Ectodermal cell (in vitro differentiated cells): Measurements from ENCODE around the gene SLC25A15.

Experiments
- H3K27ac ChIP-seq: 2 replicates; pipeline ENCODE4 v1.7.0; 2013; ENCODE audit warnings: mild to moderate bottlenecking, low read depth, low read length; ENCODE audit not compliant: insufficient read depth, poor library complexity, severe bottlenecking
- H3K27me3 ChIP-seq: 2 replicates; pipeline ENCODE4 v1.7.0; 2013; ENCODE audit warnings: mild to moderate bottlenecking, low read length; ENCODE audit not compliant: insufficient read depth, control insufficient read depth, poor library complexity, severe bottlenecking
- H3K36me3 ChIP-seq: one replicate; pipeline ENCODE4 v1.7.0; 2013; ENCODE audit warnings: low read length; ENCODE audit not compliant: control insufficient read depth, insufficient read depth
- H3K4me1 ChIP-seq: one replicate; pipeline ENCODE4 v1.7.0; 2013; ENCODE audit warnings: low read length; ENCODE audit not compliant: control insufficient read depth, insufficient read depth
- H3K4me3 ChIP-seq: 2 replicates; pipeline ENCODE4 v1.7.0; 2013; ENCODE audit warnings: low read depth, low read length, control low read depth; ENCODE audit not compliant: insufficient read depth
- H3K9me3 ChIP-seq: 2 replicates; pipeline ENCODE4 v1.7.0; 2013; ENCODE audit warnings: mild to moderate bottlenecking, low read length, moderate library complexity; ENCODE audit not compliant: control insufficient read depth
- WGBS, 2 experiments: methylation state at CpG; one replicate each; pipeline ENCODE4 v1.1.7; 2013; ENCODE audit warnings: missing lambda C conversion rate in 2 of 2; 5-methylcytosine and 5-hydroxymethylcytosine counted together

The SLC25A15 gene

DNA sequence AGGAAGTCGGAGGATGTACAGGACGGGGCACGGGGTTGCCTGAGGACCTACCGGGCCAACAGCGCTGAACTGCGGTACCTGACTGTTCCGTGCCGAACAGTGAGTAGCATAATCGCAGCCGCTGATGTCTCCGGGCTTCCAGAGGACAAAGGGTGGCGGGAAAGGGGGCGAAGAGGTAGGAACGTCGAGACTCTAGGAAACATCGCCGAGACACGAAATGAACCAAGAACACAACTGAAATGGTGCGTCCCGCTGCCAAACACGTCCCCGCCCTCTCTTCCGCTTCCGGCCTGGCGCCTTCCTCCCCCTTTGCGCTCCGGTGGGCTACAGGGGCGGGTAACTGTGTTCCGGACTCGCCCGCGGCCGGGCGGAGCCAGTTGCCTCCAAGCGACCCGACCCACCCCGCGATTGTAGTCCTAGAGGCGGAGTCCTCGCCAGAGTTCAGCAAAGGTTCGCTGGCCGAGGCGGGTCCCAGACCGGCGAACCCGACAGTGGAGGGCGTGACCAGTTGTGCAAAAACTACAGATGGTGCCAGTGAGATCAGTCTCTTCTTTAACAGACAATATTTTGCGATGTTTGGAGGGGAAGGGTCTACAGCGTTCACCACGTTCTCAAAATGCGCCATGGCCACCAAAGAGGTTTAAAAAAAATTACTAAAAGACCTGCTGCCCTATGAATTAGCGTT is 18.3 kb upstream of the SLC25A15 start, which contains the start of gene MRPS31:
Gene MRPS31, minus strand, starts transcription at position 257 of the 685 bp plus-strand sequence. Its CDS starts 54 bp downstream, at position 203.
- H3K9me3 ChIP-seq, result no peaks in the 10 kb centered on the region
- peak within 1 kb of the TSS; percentile 90 for H3K4me3 ChIP-seq
- peak within 1 kb of the TSS; percentile 61 for H3K27ac ChIP-seq
- no peaks in the 10 kb centered on the region for H3K27me3 ChIP-seq
- 2% methylated on average over 52 of the region's 52 CpGs for WGBS, 2 experiments
- no peaks in the 10 kb centered on the region for H3K4me1 ChIP-seq
- peaks cover 5% of the 10 kb centered on the region for H3K36me3 ChIP-seq

- Histone ChIP-seq H3K27ac (no peak overlapping the region), H3K9me3 (no peaks in the 10 kb centered on the region), H3K36me3 (no peaks in the 10 kb centered on the region), H3K4me3 (no peak overlapping the region), H3K27me3 (no peaks in the 10 kb centered on the region), H3K4me1 (no peaks in the 10 kb centered on the region)
- 88 to 94% methylated on average over 5 to 6 of the region's 6 CpGs for WGBS, 2 experiments
Observed at GRCh38 chr13:40772765-40773473, 16.5 kb upstream of the SLC25A15 start.

DNA sequence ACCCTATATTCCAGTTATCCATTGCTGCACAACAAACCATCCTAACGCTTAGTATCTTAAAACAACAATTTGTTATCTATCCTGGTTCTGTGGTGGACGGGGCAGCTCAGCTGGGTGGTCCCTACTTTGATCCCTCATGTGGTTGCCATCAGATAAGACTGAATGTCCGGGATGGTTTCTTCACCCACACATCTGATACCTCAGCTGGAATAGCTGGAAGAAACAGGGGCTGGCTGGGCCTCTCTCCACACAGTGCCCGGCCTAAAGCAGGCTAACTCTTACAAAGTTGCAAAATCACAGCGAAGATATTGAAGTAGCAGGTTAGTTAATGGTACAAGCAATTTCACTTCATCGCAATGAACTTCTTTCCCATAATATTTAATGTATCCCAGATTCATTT is 14.7 kb upstream of the SLC25A15 start:
- Histone ChIP-seq H3K27me3 (no peaks in the 10 kb centered on the region), H3K4me1 (no peaks in the 10 kb centered on the region), H3K27ac (no peak overlapping the region), H3K9me3 (no peaks in the 10 kb centered on the region), H3K36me3 (no peaks in the 10 kb centered on the region), H3K4me3 (no peak overlapping the region)
- 87 to 92% methylated on average over 6 of the region's 6 CpGs for WGBS, 2 experiments

GRCh38 chr13:40776232-40776631 is 13.2 kb upstream of the SLC25A15 start:
- WGBS, 2 experiments, result 92% methylated on average over 5 to 6 of the region's 7 CpGs

GRCh38 chr13:40776681-40777165 is 12.7 kb upstream of the SLC25A15 start:
- Histone ChIP-seq H3K9me3 (no peaks in the 10 kb centered on the region), H3K36me3 (no peaks in the 10 kb centered on the region), H3K27ac (no peak overlapping the region), H3K4me1 (no peaks in the 10 kb centered on the region), H3K4me3 (no peak overlapping the region), H3K27me3 (no peaks in the 10 kb centered on the region)
- 78 to 79% methylated on average over 7 of the region's 7 CpGs for WGBS, 2 experiments

More at GRCh38 chr13:40776232-40776631, 13.2 kb upstream of the SLC25A15 start:
- Histone ChIP-seq H3K4me3 (no peak overlapping the region), H3K27ac (no peak overlapping the region), H3K27me3 (no peaks in the 10 kb centered on the region), H3K36me3 (no peaks in the 10 kb centered on the region), H3K9me3 (no peaks in the 10 kb centered on the region), H3K4me1 (no peaks in the 10 kb centered on the region)

- peak overlapping the region; percentile 19 for H3K4me3 ChIP-seq
- 27 to 32% methylated on average over 6 to 7 of the region's 7 CpGs for WGBS, 2 experiments
- H3K27me3 ChIP-seq, result no peaks in the 10 kb centered on the region
- H3K36me3 ChIP-seq, result no peaks in the 10 kb centered on the region
- no peak overlapping the region for H3K27ac ChIP-seq
- H3K9me3 ChIP-seq, result no peaks in the 10 kb centered on the region
- H3K4me1 ChIP-seq, result no peaks in the 10 kb centered on the region
Observed at GRCh38 chr13:40777166-40777808, 12.1 kb upstream of the SLC25A15 start.

DNA sequence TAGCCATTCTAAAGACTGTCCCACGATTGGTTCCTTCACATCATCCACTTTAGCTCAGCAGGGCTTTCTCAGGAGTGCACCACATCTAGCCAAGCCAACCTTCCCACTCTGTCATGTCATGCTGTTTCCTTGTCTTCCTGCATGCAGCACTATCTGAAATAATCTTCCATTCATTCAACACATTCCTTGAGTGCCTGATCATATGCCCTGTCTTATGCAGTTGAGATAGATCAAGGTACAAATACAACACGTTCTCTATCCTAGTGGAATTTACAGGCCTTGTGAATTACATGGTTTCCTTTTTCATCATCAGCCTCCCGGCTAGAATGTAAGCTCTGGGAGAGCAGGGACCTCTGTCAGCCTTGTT is 11.6 kb upstream of the SLC25A15 start:
- WGBS, 2 experiments, result 68 to 74% methylated on average over 3 of the region's 3 CpGs
- Histone ChIP-seq H3K9me3 (no peaks in the 10 kb centered on the region), H3K27me3 (no peaks in the 10 kb centered on the region), H3K36me3 (no peaks in the 10 kb centered on the region), H3K27ac (no peak overlapping the region), H3K4me1 (no peaks in the 10 kb centered on the region), H3K4me3 (no peak overlapping the region)

DNA sequence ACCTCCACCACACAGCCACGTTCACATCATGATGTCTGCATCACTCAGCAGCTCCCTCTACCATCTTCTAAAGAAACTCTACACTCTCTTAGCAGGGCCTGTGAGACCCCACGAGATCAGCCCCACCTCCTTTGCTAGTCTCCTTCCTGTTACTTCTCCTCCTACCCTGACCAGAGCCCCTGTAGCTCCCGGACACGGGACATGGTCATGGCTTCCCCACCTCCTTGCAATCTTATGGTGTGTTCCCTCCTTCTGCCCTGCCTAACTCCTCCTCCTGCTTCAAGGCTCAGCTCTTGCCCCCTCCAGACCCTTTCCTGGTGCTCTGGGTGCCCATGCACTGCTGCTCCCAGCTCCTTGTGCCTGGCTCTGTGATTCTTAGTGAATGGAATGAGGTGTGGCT is 10.4 kb upstream of the SLC25A15 start:
- WGBS, 2 experiments, result 58 to 67% methylated on average over 4 of the region's 4 CpGs
- H3K4me1 ChIP-seq, result no peaks in the 10 kb centered on the region
- no peak overlapping the region for H3K4me3 ChIP-seq
- no peak overlapping the region for H3K27ac ChIP-seq
- no peaks in the 10 kb centered on the region for H3K36me3 ChIP-seq
- no peaks in the 10 kb centered on the region for H3K9me3 ChIP-seq
- no peaks in the 10 kb centered on the region for H3K27me3 ChIP-seq

GRCh38 chr13:40779796-40780285 is 9.6 kb upstream of the SLC25A15 start:
- Histone ChIP-seq H3K4me3 (no peak overlapping the region), H3K4me1 (no peaks in the 10 kb centered on the region), H3K36me3 (no peaks in the 10 kb centered on the region), H3K27me3 (no peaks in the 10 kb centered on the region), H3K27ac (no peak overlapping the region), H3K9me3 (no peaks in the 10 kb centered on the region)
- 97 to 98% methylated on average over 3 to 4 of the region's 5 CpGs for WGBS, 2 experiments

- 78 to 82% methylated on average over 14 of the region's 14 CpGs for WGBS, 2 experiments
- Histone ChIP-seq H3K4me3 (no peak overlapping the region), H3K27ac (no peak overlapping the region), H3K27me3 (no peaks in the 10 kb centered on the region), H3K4me1 (no peaks in the 10 kb centered on the region), H3K9me3 (no peaks in the 10 kb centered on the region), H3K36me3 (no peaks in the 10 kb centered on the region)
Observed at GRCh38 chr13:40780822-40781401, 8.5 kb upstream of the SLC25A15 start.
